Trophoblast cell (in vitro differentiated cells and primary cell): Measurements from ENCODE around the gene MIEN1.
A peak's percentile ranks its signal among the peaks of the same experiment; 100 is the strongest.

Experiments
- DNase-seq, 2 donors: peaks; one replicate each; pipeline ENCODE4 v3.0.0-alpha.2; 2016
- H2AFZ ChIP-seq: 2 replicates; pipeline ENCODE4 v1.6.1; 2013; ENCODE audit warnings: low read length, moderate library complexity, mild to moderate bottlenecking; ENCODE audit not compliant: insufficient read depth, poor library complexity
- H2AK5ac ChIP-seq: 2 replicates; pipeline ENCODE4 v1.6.1; 2013; ENCODE audit warnings: mild to moderate bottlenecking, low read length
- H2BK120ac ChIP-seq: 2 replicates; pipeline ENCODE4 v1.6.1; 2013; ENCODE audit warnings: low read length, mild to moderate bottlenecking, moderate library complexity; ENCODE audit not compliant: insufficient read depth, poor library complexity
- H2BK12ac ChIP-seq: 2 replicates; pipeline ENCODE4 v1.6.1; 2013; ENCODE audit warnings: mild to moderate bottlenecking, low read length, moderate library complexity
- H2BK5ac ChIP-seq: 2 replicates; pipeline ENCODE4 v1.6.1; 2013; ENCODE audit warnings: low read length, low read depth, moderate library complexity, mild to moderate bottlenecking; ENCODE audit not compliant: poor library complexity
- H3K14ac ChIP-seq: 2 replicates; pipeline ENCODE4 v1.6.1; 2013; ENCODE audit warnings: mild to moderate bottlenecking, low read length
- H3K18ac ChIP-seq: 2 replicates; pipeline ENCODE4 v1.6.1; 2013; ENCODE audit warnings: mild to moderate bottlenecking, low read length
- H3K23ac ChIP-seq: 2 replicates; pipeline ENCODE4 v1.6.1; 2013; ENCODE audit warnings: low read length
- H3K27ac ChIP-seq: 2 replicates; pipeline ENCODE4 v1.5.1; 2013; ENCODE audit warnings: low read depth, mild to moderate bottlenecking, inconsistent platforms, low read length, moderate library complexity
- H3K27me3 ChIP-seq: 2 replicates; pipeline ENCODE4 v1.6.1; 2013; ENCODE audit warnings: inconsistent platforms, mild to moderate bottlenecking, low read length, moderate library complexity; ENCODE audit not compliant: insufficient read depth
- H3K36me3 ChIP-seq, 2 experiments: 1 replicate in 1 of 2; 2 replicates in 1 of 2; pipeline ENCODE4 v1.6.1; 2013; ENCODE audit warnings: low read length in 2 of 2, mild to moderate bottlenecking in 2 of 2, moderate library complexity in 1 of 2; ENCODE audit not compliant: insufficient read depth in 2 of 2, control insufficient read depth in 1 of 2
- H3K4ac ChIP-seq: 2 replicates; pipeline ENCODE4 v1.6.1; 2013; ENCODE audit warnings: low read depth, mild to moderate bottlenecking, low read length, moderate library complexity
- H3K4me1 ChIP-seq, 2 experiments: 1 replicate in 1 of 2; 2 replicates in 1 of 2; pipeline ENCODE4 v1.6.1; 2013; ENCODE audit warnings: low read length in 2 of 2, mild to moderate bottlenecking in 2 of 2, moderate library complexity in 1 of 2; ENCODE audit not compliant: insufficient read depth in 2 of 2, control insufficient read depth in 1 of 2
- H3K4me2 ChIP-seq: 2 replicates; pipeline ENCODE4 v1.6.1; 2013; ENCODE audit warnings: inconsistent platforms, mild to moderate bottlenecking, low read length, moderate library complexity
- H3K4me3 ChIP-seq: 2 replicates; pipeline ENCODE4 v1.5.1; 2013; ENCODE audit warnings: mild to moderate bottlenecking, low read depth, low read length, inconsistent platforms
- H3K79me1 ChIP-seq: one replicate; pipeline ENCODE4 v1.6.1; 2013; ENCODE audit warnings: low read length
- H3K79me2 ChIP-seq: 2 replicates; pipeline ENCODE4 v1.6.1; 2013; ENCODE audit warnings: low read length, mild to moderate bottlenecking; ENCODE audit not compliant: control insufficient read depth, insufficient read depth, poor library complexity
- H3K9ac ChIP-seq: 2 replicates; pipeline ENCODE4 v1.6.1; 2013; ENCODE audit warnings: mild to moderate bottlenecking, low read length
- H3K9me3 ChIP-seq: 2 replicates; pipeline ENCODE4 v1.6.1; 2013; ENCODE audit warnings: low read depth, mild to moderate bottlenecking, control low read depth, inconsistent platforms, low read length; ENCODE audit not compliant: insufficient read depth
- H4K12ac ChIP-seq: 2 replicates; pipeline ENCODE4 v1.6.1; 2013; ENCODE audit warnings: low read depth, mild to moderate bottlenecking, low read length, moderate library complexity
- H4K8ac ChIP-seq: 2 replicates; pipeline ENCODE4 v1.6.1; 2013; ENCODE audit warnings: low read depth, mild to moderate bottlenecking, low read length, moderate library complexity
- H4K91ac ChIP-seq: one replicate; pipeline ENCODE4 v1.6.1; 2013; ENCODE audit warnings: low read depth, mild to moderate bottlenecking, low read length, moderate library complexity
- WGBS: extraction: QIAGEN DNeasy Blood & Tissue Kit; methylation state at CpG from one replicate; pipeline ENCODE4 v1.1.7; 2013; ENCODE audit warnings: missing lambda C conversion rate; ENCODE audit not compliant: insufficient read length, insufficient coverage; ENCODE audit errors: extremely low coverage; 5-methylcytosine and 5-hydroxymethylcytosine counted together

Gene MIEN1

GRCh38 chr17:39696731-39697130, 33.6 kb downstream of the MIEN1 start:
- Histone ChIP-seq H2AK5ac (peak overlapping the region; percentile 7), H3K23ac (no peak overlapping the region), H3K4ac (no peak overlapping the region), H3K36me3 (no peaks in the 10 kb centered on the region), H3K4me2 (no peak overlapping the region), H3K27me3 (no peaks in the 10 kb centered on the region), H3K9ac (no peak overlapping the region), H4K91ac (no peak overlapping the region), H3K18ac (no peak overlapping the region), H2BK120ac (no peak overlapping the region), H4K8ac (no peak overlapping the region), H2AFZ (no peak overlapping the region), H3K4me1 (peaks cover 20% of the 10 kb centered on the region in 2 experiments), H2BK12ac (no peak overlapping the region), H3K4me3 (no peak overlapping the region), H2BK5ac (no peak overlapping the region), H3K14ac (no peak overlapping the region), H3K9me3 (no peaks in the 10 kb centered on the region), H3K79me1 (peaks cover 11% of the 10 kb centered on the region), H4K12ac (peak overlapping the region; percentile 22), H3K27ac (no peak overlapping the region), H3K79me2 (peaks cover 5% of the 10 kb centered on the region)
- no peak for DNase-seq
- no CpG with 5 or more reads among the region's 6 CpGs for WGBS

- Histone ChIP-seq H3K79me2 (peaks cover under 1% of the 10 kb centered on the region), H3K4me1 (peaks cover 12 to 16% of the 10 kb centered on the region in 2 experiments), H3K4ac (no peak overlapping the region), H2AK5ac (no peak overlapping the region), H2BK120ac (no peak overlapping the region), H3K9ac (no peak overlapping the region), H3K4me2 (peak overlapping the region; percentile 19), H3K23ac (no peak overlapping the region), H4K91ac (no peak overlapping the region), H4K12ac (no peak overlapping the region), H3K9me3 (no peaks in the 10 kb centered on the region), H2BK5ac (no peak overlapping the region), H2BK12ac (no peak overlapping the region), H3K14ac (no peak overlapping the region), H2AFZ (no peak overlapping the region), H4K8ac (no peak overlapping the region), H3K36me3 (no peaks in the 10 kb centered on the region), H3K27me3 (no peaks in the 10 kb centered on the region), H3K27ac (peak overlapping the region; percentile 4), H3K4me3 (no peak overlapping the region), H3K18ac (no peak overlapping the region), H3K79me1 (peaks cover 8% of the 10 kb centered on the region)
- no peak for DNase-seq
- WGBS, result no CpG with 5 or more reads among the region's 2 CpGs
Measured at GRCh38 chr17:39695089-39695474, 35.2 kb downstream of the MIEN1 start.

GRCh38 chr17:39694593-39694992, 35.7 kb downstream of the MIEN1 start:
- H2BK120ac ChIP-seq, result no peak overlapping the region
- no peak overlapping the region for H4K12ac ChIP-seq

GRCh38 chr17:39688945-39689344, 41.4 kb downstream of the MIEN1 start:
- DNase-seq, result no peak
- no peak overlapping the region for H3K9ac ChIP-seq
- no peak overlapping the region for H3K4ac ChIP-seq
- H3K4me3 ChIP-seq, result no peak overlapping the region
- no peak overlapping the region for H4K91ac ChIP-seq
- H3K23ac ChIP-seq, result no peak overlapping the region
- no peak overlapping the region for H2BK120ac ChIP-seq
- H3K27me3 ChIP-seq, result no peaks in the 10 kb centered on the region
- WGBS, result no CpG with 5 or more reads among the region's 3 CpGs
- no peaks in the 10 kb centered on the region for H3K9me3 ChIP-seq
- no peaks in the 10 kb centered on the region for H3K36me3 ChIP-seq
- no peak overlapping the region for H2BK12ac ChIP-seq
- no peak overlapping the region for H3K14ac ChIP-seq
- H2AFZ ChIP-seq, result no peak overlapping the region
- no peak overlapping the region for H3K27ac ChIP-seq
- no peak overlapping the region for H4K8ac ChIP-seq
- H3K18ac ChIP-seq, result no peak overlapping the region
- peaks cover 3 to 5% of the 10 kb centered on the region in 2 experiments for H3K4me1 ChIP-seq
- H4K12ac ChIP-seq, result no peak overlapping the region
- H2BK5ac ChIP-seq, result no peak overlapping the region
- H3K4me2 ChIP-seq, result no peak overlapping the region
- peaks cover 7% of the 10 kb centered on the region for H3K79me1 ChIP-seq
- H2AK5ac ChIP-seq, result no peak overlapping the region
- H3K79me2 ChIP-seq, result peaks cover 5% of the 10 kb centered on the region

More at GRCh38 chr17:39694593-39694992, 35.7 kb downstream of the MIEN1 start:
- Histone ChIP-seq H3K23ac (no peak overlapping the region), H4K91ac (no peak overlapping the region), H3K4ac (no peak overlapping the region), H2AFZ (no peak overlapping the region), H3K36me3 (no peaks in the 10 kb centered on the region), H3K27ac (no peak overlapping the region), H3K27me3 (no peaks in the 10 kb centered on the region), H2BK5ac (no peak overlapping the region), H3K18ac (no peak overlapping the region), H3K4me3 (no peak overlapping the region), H2AK5ac (no peak overlapping the region), H2BK12ac (no peak overlapping the region), H3K14ac (no peak overlapping the region), H3K9ac (no peak overlapping the region), H4K8ac (no peak overlapping the region), H3K79me1 (peaks cover 4% of the 10 kb centered on the region), H3K79me2 (no peaks in the 10 kb centered on the region), H3K4me2 (peak overlapping the region; percentile 19), H3K4me1 (peaks cover 12 to 16% of the 10 kb centered on the region in 2 experiments), H3K9me3 (no peaks in the 10 kb centered on the region)
- no peak for DNase-seq
- no CpG with 5 or more reads among the region's 5 CpGs for WGBS
